Measurements from ENCODE around the gene HSF2.

Gene HSF2

GRCh38 chr6:122399348-122400120 is at the start of gene HSF2:
Gene HSF2 (plus strand): TSS chr6:122399652. CDS start chr6:122399738, 86 bp downstream.
- peak; percentile 97 for DNase-seq (ENCODE audit: low spot score)

GRCh38 chr6:122352981-122353664 is 46.3 kb upstream of the HSF2 start:
- no peak for DNase-seq (ENCODE audit: low spot score)

GRCh38 chr6:122360809-122361208 is 38.6 kb upstream of the HSF2 start:
- DNase-seq (ENCODE audit: low spot score), result no peak

GRCh38 chr6:122361314-122361979 is 38.0 kb upstream of the HSF2 start:
- DNase-seq (ENCODE audit: low spot score), result no peak

- no peak for DNase-seq (ENCODE audit: low spot score)
Measured at GRCh38 chr6:122363769-122364483, 35.5 kb upstream of the HSF2 start.

GRCh38 chr6:122365775-122366403 is 33.6 kb upstream of the HSF2 start:
- no peak for DNase-seq (ENCODE audit: low spot score)

GRCh38 chr6:122367171-122367570 is 32.3 kb upstream of the HSF2 start:
- DNase-seq (ENCODE audit: low spot score), result no peak

GRCh38 chr6:122369536-122369935 is 29.9 kb upstream of the HSF2 start:
- no peak for DNase-seq (ENCODE audit: low spot score)

- no peak for DNase-seq (ENCODE audit: low spot score)
Measured at GRCh38 chr6:122372647-122373046, 26.8 kb upstream of the HSF2 start.

- DNase-seq (ENCODE audit: low spot score), result no peak
Measured at GRCh38 chr6:122374307-122374706, 25.1 kb upstream of the HSF2 start.

GRCh38 chr6:122376246-122376645 is 23.2 kb upstream of the HSF2 start:
- DNase-seq (ENCODE audit: low spot score), result no peak

- DNase-seq (ENCODE audit: low spot score), result peak; percentile 74
Measured at GRCh38 chr6:122381494-122382265, 17.8 kb upstream of the HSF2 start.

GRCh38 chr6:122385857-122386612 is 13.4 kb upstream of the HSF2 start:
- no peak for DNase-seq (ENCODE audit: low spot score)

GRCh38 chr6:122388945-122389344 is 10.5 kb upstream of the HSF2 start:
- DNase-seq (ENCODE audit: low spot score), result no peak

GRCh38 chr6:122389704-122390372 is 9.6 kb upstream of the HSF2 start:
- no peak for DNase-seq (ENCODE audit: low spot score)

- no peak for DNase-seq (ENCODE audit: low spot score)
Measured at GRCh38 chr6:122392564-122393350, 6.7 kb upstream of the HSF2 start.

- DNase-seq (ENCODE audit: low spot score), result no peak
Measured at GRCh38 chr6:122393351-122393896, 6.0 kb upstream of the HSF2 start.

- no peak for DNase-seq (ENCODE audit: low spot score)
Measured at GRCh38 chr6:122394016-122394415, 5.4 kb upstream of the HSF2 start.

- no peak for DNase-seq (ENCODE audit: low spot score)
Measured at GRCh38 chr6:122399055-122399347, 451 bp upstream of the HSF2 start.
